Ishikawa (cell line): ENCODE results near the gene CACNA2D4.

ENCODE experiments used
- CEBPB ChIP-seq: IDR thresholded peaks from 2 replicates; pipeline ENCODE4 v1.6.1; 2012
- CREB1 ChIP-seq: IDR thresholded peaks from 2 replicates; pipeline ENCODE4 v1.6.1; 2012; ENCODE audit warnings: low read depth
- EGR1 ChIP-seq: IDR thresholded peaks from 2 replicates; pipeline ENCODE4 v1.6.1; 2012
- EP300 ChIP-seq: IDR thresholded peaks from 2 replicates; pipeline ENCODE4 v1.6.1; 2012; ENCODE audit warnings: borderline replicate concordance
- FOXM1 ChIP-seq: IDR thresholded peaks from 2 replicates; pipeline ENCODE4 v1.6.1; 2012; ENCODE audit warnings: low read depth, borderline replicate concordance
- MAX ChIP-seq: IDR thresholded peaks from 2 replicates; pipeline ENCODE4 v1.6.1; 2012
- RAD21 ChIP-seq: IDR thresholded peaks from 2 replicates; pipeline ENCODE4 v1.6.1; 2012; ENCODE audit warnings: low read depth
- REST ChIP-seq: IDR thresholded peaks from 2 replicates; pipeline ENCODE4 v1.6.1; 2012; ENCODE audit warnings: low read depth, mild to moderate bottlenecking
- TAF1 ChIP-seq: IDR thresholded peaks from 2 replicates; pipeline ENCODE4 v1.6.1; 2012; ENCODE audit warnings: low read depth, mild to moderate bottlenecking
- TCF12 ChIP-seq: IDR thresholded peaks from 2 replicates; pipeline ENCODE4 v1.6.1; 2012; ENCODE audit warnings: low read depth
- TEAD4 ChIP-seq: IDR thresholded peaks from 2 replicates; pipeline ENCODE4 v1.6.1; 2012
- USF1 ChIP-seq: IDR thresholded peaks from 2 replicates; pipeline ENCODE4 v1.6.1; 2012
- YY1 ChIP-seq: IDR thresholded peaks from 2 replicates; pipeline ENCODE4 v1.6.1; 2012; ENCODE audit warnings: low read depth
- ZBTB7A ChIP-seq: IDR thresholded peaks from 2 replicates; pipeline ENCODE4 v1.6.1; 2012; ENCODE audit warnings: low read depth

GRCh38 chr12:1833596-1834028 is 84.8 kb downstream of the CACNA2D4 start:
- no peak for TF ChIP-seq REST
- no peak for TF ChIP-seq FOXM1
- TF ChIP-seq TCF12: no peak
- TF ChIP-seq YY1: no peak
- no peak for TF ChIP-seq EGR1
- no peak for TF ChIP-seq TEAD4
- TF ChIP-seq EP300: no peak
- TF ChIP-seq MAX: no peak
- TF ChIP-seq CEBPB: no peak
- TF ChIP-seq CREB1: no peak
- TF ChIP-seq USF1: no peak
- TF ChIP-seq TAF1: no peak
- TF ChIP-seq RAD21: no peak
- TF ChIP-seq ZBTB7A: no peak
